Endodermal cell (in vitro differentiated cells): ENCODE measurements around the gene EHD4. TPM values are rescaled to one million over a fixed set of nuclear protein-coding genes. Genes with fewer than 3 reads are reported as not detected.

Experiments used
- DNase-seq: peaks from one replicate; pipeline ENCODE4 v3.0.0-alpha.2; 2017
- H3K27ac ChIP-seq: 2 replicates; pipeline ENCODE4 v1.5.1; 2013; ENCODE audit warnings: mild to moderate bottlenecking, low read depth, low read length, moderate library complexity
- H3K27me3 ChIP-seq: 2 replicates; pipeline ENCODE4 v1.6.1; 2013; ENCODE audit warnings: mild to moderate bottlenecking, low read length, moderate library complexity; ENCODE audit not compliant: insufficient read depth, control insufficient read depth, poor library complexity, severe bottlenecking
- H3K36me3 ChIP-seq: 2 replicates; pipeline ENCODE4 v1.7.0; 2013; ENCODE audit warnings: mild to moderate bottlenecking, low read length, moderate library complexity; ENCODE audit not compliant: control insufficient read depth, insufficient read depth
- H3K4me1 ChIP-seq: one replicate; pipeline ENCODE4 v1.7.0; 2013; ENCODE audit warnings: low read length; ENCODE audit not compliant: control insufficient read depth, insufficient read depth
- H3K4me3 ChIP-seq: 2 replicates; pipeline ENCODE4 v1.5.1; 2013; ENCODE audit warnings: mild to moderate bottlenecking, low read length, moderate library complexity
- H3K9ac ChIP-seq: 2 replicates; pipeline ENCODE4 v1.6.1; 2013; ENCODE audit warnings: mild to moderate bottlenecking, low read length, moderate library complexity; ENCODE audit not compliant: poor library complexity, severe bottlenecking; ENCODE audit errors: extremely low read depth
- H3K9me3 ChIP-seq: 2 replicates; pipeline ENCODE4 v1.6.1; 2013; ENCODE audit warnings: mild to moderate bottlenecking, low read length, moderate library complexity; ENCODE audit not compliant: control insufficient read depth
- H3K27ac Mint-ChIP-seq: 2 replicates; pipeline ENCODE4 v1.8.0; 2020; ENCODE audit warnings: mixed read lengths
- H3K27me3 Mint-ChIP-seq: 2 replicates; pipeline ENCODE4 v1.8.0; 2021; ENCODE audit warnings: mild to moderate bottlenecking, mixed read lengths; ENCODE audit not compliant: insufficient read depth
- H3K36me3 Mint-ChIP-seq: 2 replicates; pipeline ENCODE4 v1.8.0; 2020; ENCODE audit warnings: low read depth, mixed read lengths
- H3K4me1 Mint-ChIP-seq: 2 replicates; pipeline ENCODE4 v1.8.0; 2020; ENCODE audit warnings: mixed read lengths
- H3K4me3 Mint-ChIP-seq: 2 replicates; pipeline ENCODE4 v1.8.0; 2020; ENCODE audit warnings: mild to moderate bottlenecking, moderate library complexity, mixed read lengths
- H3K9me3 Mint-ChIP-seq: 2 replicates; pipeline ENCODE4 v1.8.0; 2020; ENCODE audit warnings: mild to moderate bottlenecking, mixed read lengths
- WGBS, 2 experiments: methylation state at CpG; one replicate each; pipeline versions ENCODE4 v1.1.5 to v1.1.7; 2013; ENCODE audit warnings: missing lambda C conversion rate in 2 of 2, mixed read lengths in 1 of 2; ENCODE audit not compliant: insufficient coverage in 1 of 2, insufficient read length in 1 of 2; 5-methylcytosine and 5-hydroxymethylcytosine counted together
- total RNA-seq, 2 donors: library from RNA; stranded (reverse); fragmentation: NEBNext Ultra II Directional in 1 of 2; extraction: Animal tissue kit (Norgen Biotek cat#: 25700) in 1 of 2; gene quantifications; 2 replicates in 1 of 2; 3 replicates in 1 of 2; pipeline ENCODE4 v1.2.1, GENCODE V29; 2021
- TF ChIP-seq, protein P1 (sequence below): fragments of 200-600 bp; sonication (generic); conservative IDR thresholded peaks from 2 replicates; pipeline ENCODE4 v1.5.0; 2021; ENCODE audit warnings: antibody characterized with exemption, mild to moderate bottlenecking

EHD4 gene
- total RNA-seq, 2 donors from 2014 or later, result 16.9 to 17.3 TPM

DNA sequence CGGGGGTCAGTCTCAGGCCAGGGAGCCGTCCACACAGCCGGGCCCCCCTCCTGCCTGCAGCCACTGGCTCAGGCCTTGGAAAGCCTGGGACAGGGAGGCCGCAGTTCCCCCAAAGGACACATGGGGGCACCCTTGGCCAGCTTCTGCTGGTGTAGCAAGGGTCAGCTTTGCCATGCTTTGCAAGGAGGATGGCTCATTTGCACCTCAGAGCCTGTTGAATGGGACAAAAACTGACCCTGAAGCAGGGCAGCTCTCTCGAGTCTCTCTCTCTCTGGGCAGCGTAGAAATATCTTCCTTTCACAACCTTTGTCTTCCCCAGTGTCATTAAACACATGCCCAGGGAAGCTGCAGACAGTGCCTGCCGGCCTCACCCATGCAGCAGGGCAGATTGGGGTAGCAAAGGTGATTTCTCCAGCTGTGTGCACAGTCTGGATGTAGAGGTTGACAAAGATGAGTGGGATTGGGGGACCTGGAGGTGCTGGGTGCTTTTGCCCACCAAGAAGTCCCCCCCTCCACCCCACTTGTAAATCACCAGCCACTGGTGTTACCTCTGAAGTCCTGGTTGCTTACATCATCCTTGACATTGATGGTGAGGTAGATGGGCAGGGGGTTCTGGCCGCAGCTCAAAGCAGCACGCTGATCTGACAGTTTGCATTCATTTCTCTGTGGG lies 17.4 kb upstream of the EHD4 start:
- Histone ChIP-seq H3K36me3 (no peaks in the 10 kb centered on the region), H3K9me3 (no peaks in the 10 kb centered on the region), H3K4me3 (no peak overlapping the region), H3K27ac (no peak overlapping the region), H3K4me1 (peaks cover under 1% of the 10 kb centered on the region), H3K27me3 (no peaks in the 10 kb centered on the region), H3K9ac (no peak overlapping the region)
- no peaks in the 10 kb centered on the region for H3K36me3 Mint-ChIP-seq
- H3K9me3 Mint-ChIP-seq, result no peaks in the 10 kb centered on the region
- H3K4me3 Mint-ChIP-seq, result no peak overlapping the region
- TF ChIP-seq, protein P1, sequence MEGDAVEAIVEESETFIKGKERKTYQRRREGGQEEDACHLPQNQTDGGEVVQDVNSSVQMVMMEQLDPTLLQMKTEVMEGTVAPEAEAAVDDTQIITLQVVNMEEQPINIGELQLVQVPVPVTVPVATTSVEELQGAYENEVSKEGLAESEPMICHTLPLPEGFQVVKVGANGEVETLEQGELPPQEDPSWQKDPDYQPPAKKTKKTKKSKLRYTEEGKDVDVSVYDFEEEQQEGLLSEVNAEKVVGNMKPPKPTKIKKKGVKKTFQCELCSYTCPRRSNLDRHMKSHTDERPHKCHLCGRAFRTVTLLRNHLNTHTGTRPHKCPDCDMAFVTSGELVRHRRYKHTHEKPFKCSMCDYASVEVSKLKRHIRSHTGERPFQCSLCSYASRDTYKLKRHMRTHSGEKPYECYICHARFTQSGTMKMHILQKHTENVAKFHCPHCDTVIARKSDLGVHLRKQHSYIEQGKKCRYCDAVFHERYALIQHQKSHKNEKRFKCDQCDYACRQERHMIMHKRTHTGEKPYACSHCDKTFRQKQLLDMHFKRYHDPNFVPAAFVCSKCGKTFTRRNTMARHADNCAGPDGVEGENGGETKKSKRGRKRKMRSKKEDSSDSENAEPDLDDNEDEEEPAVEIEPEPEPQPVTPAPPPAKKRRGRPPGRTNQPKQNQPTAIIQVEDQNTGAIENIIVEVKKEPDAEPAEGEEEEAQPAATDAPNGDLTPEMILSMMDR, result peak; percentile 99
- DNase-seq, result peak; percentile 99
- peaks cover 3% of the 10 kb centered on the region for H3K4me1 Mint-ChIP-seq
- no peaks in the 10 kb centered on the region for H3K27me3 Mint-ChIP-seq
- WGBS, 2 experiments, result 33 to 38% methylated on average over 7 to 9 of the region's 9 CpGs
- H3K27ac Mint-ChIP-seq, result no peak overlapping the region

DNA sequence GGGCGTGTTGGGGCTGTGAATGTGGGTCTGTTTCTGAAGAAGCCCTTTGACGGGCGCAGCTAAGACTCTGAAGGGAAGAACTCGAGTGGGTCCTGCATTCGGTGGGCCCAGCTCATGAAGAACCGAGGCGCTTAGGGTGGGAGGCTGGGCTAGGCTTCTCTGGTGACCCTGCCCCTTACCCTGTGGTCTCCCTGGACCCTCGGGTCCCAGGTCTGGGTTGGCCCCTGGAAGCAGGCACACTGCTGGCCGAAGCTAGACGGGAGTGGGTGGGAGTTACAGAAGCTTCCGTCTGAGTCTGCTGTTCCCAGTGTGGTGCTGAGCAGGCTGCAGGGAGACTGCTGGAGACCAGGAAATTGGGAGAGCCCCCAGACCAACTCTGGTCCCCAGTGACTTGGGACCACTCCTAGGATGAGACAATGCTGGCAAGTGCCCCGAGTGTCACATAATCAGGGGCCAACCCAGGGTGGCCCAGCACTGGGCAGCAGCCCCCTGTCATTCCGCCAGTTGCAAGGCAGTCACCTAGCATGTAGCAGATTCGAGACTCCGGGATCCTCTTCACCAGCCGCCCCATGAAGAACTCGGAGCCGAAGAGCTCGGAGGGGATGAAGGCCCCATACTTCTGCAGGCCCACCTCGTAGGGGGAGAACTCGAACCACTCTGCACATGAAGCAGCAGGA lies 16.7 kb upstream of the EHD4 start:
- H3K4me1 ChIP-seq, result no peaks in the 10 kb centered on the region
- H3K27me3 Mint-ChIP-seq, result no peaks in the 10 kb centered on the region
- H3K27ac Mint-ChIP-seq, result no peak overlapping the region
- WGBS, 2 experiments, result 59 to 75% methylated on average over 14 to 21 of the region's 21 CpGs
- no peaks in the 10 kb centered on the region for H3K9me3 Mint-ChIP-seq
- H3K36me3 ChIP-seq, result no peaks in the 10 kb centered on the region
- H3K9me3 ChIP-seq, result no peaks in the 10 kb centered on the region
- DNase-seq, result no peak
- no peak overlapping the region for H3K4me3 Mint-ChIP-seq
- no peak overlapping the region for H3K27ac ChIP-seq
- TF ChIP-seq, protein P1, result no peak
- no peaks in the 10 kb centered on the region for H3K27me3 ChIP-seq
- H3K36me3 Mint-ChIP-seq, result no peaks in the 10 kb centered on the region
- no peak overlapping the region for H3K9ac ChIP-seq
- peaks cover 2% of the 10 kb centered on the region for H3K4me1 Mint-ChIP-seq
- no peak overlapping the region for H3K4me3 ChIP-seq

- no peaks in the 10 kb centered on the region for H3K4me1 ChIP-seq
- H3K4me3 Mint-ChIP-seq, result no peak overlapping the region
- H3K36me3 Mint-ChIP-seq, result no peaks in the 10 kb centered on the region
- no peak overlapping the region for H3K27ac Mint-ChIP-seq
- DNase-seq, result peak; percentile 22
- H3K36me3 ChIP-seq, result no peaks in the 10 kb centered on the region
- TF ChIP-seq, protein P1, result no peak
- H3K9ac ChIP-seq, result no peak overlapping the region
- WGBS, 2 experiments, result 87 to 100% methylated on average over 1 to 10 of the region's 11 CpGs
- no peaks in the 10 kb centered on the region for H3K9me3 Mint-ChIP-seq
- no peak overlapping the region for H3K27ac ChIP-seq
- H3K27me3 ChIP-seq, result no peaks in the 10 kb centered on the region
- no peaks in the 10 kb centered on the region for H3K9me3 ChIP-seq
- no peaks in the 10 kb centered on the region for H3K27me3 Mint-ChIP-seq
- peaks cover 2% of the 10 kb centered on the region for H3K4me1 Mint-ChIP-seq
- H3K4me3 ChIP-seq, result no peak overlapping the region
These were observed 15.5 kb upstream of the EHD4 start for GRCh38 chr15:41987925-41988275.
